Upper lobe of right lung (tissue), 1 donor: Measurements from ENCODE around the gene BCL2L12. TPM values are rescaled to one million over a fixed set of nuclear protein-coding genes. Genes with fewer than 3 reads are reported as not detected.
A peak's percentile ranks its signal among the peaks of the same experiment; 100 is the strongest.

Experiments
- ATAC-seq: fragments of 200-7000 bp; cut with Tn5 transposase; one replicate; pipeline ENCODE4 v1.9.1; 2020; ENCODE audit warnings: mild to moderate bottlenecking, moderate library complexity
- DNase-seq: peaks from one replicate; pipeline ENCODE4 v3.0.0-alpha.2; 2020
- H3K27ac ChIP-seq: fragments of 200-600 bp; one replicate; pipeline ENCODE4 v1.8.0; 2022
- H3K27me3 ChIP-seq: fragments of 200-600 bp; one replicate; pipeline ENCODE4 v1.8.0; 2022; ENCODE audit warnings: mild to moderate bottlenecking
- H3K36me3 ChIP-seq: fragments of 200-600 bp; one replicate; pipeline ENCODE4 v1.8.0; 2022
- H3K4me1 ChIP-seq: fragments of 200-600 bp; one replicate; pipeline ENCODE4 v1.8.0; 2022
- H3K4me3 ChIP-seq: fragments of 200-600 bp; one replicate; pipeline ENCODE4 v1.8.0; 2022; ENCODE audit warnings: mild to moderate bottlenecking
- H3K9me3 ChIP-seq: fragments of 200-600 bp; one replicate; pipeline ENCODE4 v1.8.0; 2022
- intact Hi-C: fragments of 100-400 bp; cut with DNase I; formaldehyde crosslinking; loops from one replicate; pipeline ENCODE4 v1.11.0; 2022
- total RNA-seq: library from RNA; stranded (reverse); fragmentation: NEBNext Ultra II Directional; extraction: Animal tissue kit (Norgen Biotek cat#: 25700); gene quantifications from one replicate; pipeline ENCODE4 v1.2.1, GENCODE V29; 2021
- TF ChIP-seq, protein P1 (sequence below): fragments of 200-600 bp; IDR thresholded peaks from one replicate; pipeline ENCODE4 v1.8.0; 2022; ENCODE audit warnings: antibody characterized with exemption
- donor health status: DM: no; HTN: yes; CAD: no; lungs with severe emphysema.

BCL2L12 gene
- total RNA-seq, 1 donor from 2014 or later, result 15.8 TPM

DNA sequence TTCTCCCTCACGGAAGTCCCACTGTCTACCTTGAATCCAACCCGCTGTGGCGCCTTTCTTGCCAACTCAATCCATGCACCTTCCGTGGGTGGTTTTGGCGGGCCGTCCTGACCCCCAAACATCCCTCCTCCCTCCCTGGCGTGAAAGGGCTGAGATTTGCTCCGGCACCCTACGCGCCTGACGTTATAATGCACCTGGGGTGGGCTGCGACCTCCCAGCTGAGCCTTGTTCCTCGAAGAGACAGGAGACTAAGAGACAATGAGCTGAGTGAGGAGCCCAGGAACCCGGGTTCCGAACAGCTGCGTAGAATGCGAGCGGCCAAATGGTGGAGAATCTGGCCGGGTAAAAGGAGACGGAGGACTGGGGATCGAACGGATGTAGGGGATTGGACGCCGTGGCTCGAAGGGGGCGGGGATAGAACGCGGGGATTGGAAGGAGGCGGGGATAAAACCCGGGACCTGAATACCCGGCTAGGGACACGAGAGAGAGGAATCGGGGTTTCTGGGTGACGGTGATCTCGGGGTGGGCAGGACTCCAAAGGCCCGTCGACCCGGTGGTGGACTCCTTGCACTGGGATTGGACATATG is 25.0 kb downstream of the BCL2L12 start, which contains the start of gene CPT1C:
TSS of gene CPT1C (plus strand) at position 461 of the 587 bp plus-strand sequence. CDS start 1,137 bp downstream, outside the sequence.
- ATAC-seq, result peak; percentile 73
- intact Hi-C loops, result no loop called here
- Histone ChIP-seq H3K4me3 (peak within 1 kb of the TSS; percentile 59), H3K9me3 (no peaks in the 10 kb centered on the region), H3K4me1 (peaks cover 23% of the 10 kb centered on the region), H3K36me3 (peaks cover 7% of the 10 kb centered on the region), H3K27me3 (peaks cover 7% of the 10 kb centered on the region), H3K27ac (peak within 1 kb of the TSS; percentile 65)
- TF ChIP-seq, protein P1, sequence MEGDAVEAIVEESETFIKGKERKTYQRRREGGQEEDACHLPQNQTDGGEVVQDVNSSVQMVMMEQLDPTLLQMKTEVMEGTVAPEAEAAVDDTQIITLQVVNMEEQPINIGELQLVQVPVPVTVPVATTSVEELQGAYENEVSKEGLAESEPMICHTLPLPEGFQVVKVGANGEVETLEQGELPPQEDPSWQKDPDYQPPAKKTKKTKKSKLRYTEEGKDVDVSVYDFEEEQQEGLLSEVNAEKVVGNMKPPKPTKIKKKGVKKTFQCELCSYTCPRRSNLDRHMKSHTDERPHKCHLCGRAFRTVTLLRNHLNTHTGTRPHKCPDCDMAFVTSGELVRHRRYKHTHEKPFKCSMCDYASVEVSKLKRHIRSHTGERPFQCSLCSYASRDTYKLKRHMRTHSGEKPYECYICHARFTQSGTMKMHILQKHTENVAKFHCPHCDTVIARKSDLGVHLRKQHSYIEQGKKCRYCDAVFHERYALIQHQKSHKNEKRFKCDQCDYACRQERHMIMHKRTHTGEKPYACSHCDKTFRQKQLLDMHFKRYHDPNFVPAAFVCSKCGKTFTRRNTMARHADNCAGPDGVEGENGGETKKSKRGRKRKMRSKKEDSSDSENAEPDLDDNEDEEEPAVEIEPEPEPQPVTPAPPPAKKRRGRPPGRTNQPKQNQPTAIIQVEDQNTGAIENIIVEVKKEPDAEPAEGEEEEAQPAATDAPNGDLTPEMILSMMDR, result no peak
- DNase-seq, result peak; percentile 85

DNA sequence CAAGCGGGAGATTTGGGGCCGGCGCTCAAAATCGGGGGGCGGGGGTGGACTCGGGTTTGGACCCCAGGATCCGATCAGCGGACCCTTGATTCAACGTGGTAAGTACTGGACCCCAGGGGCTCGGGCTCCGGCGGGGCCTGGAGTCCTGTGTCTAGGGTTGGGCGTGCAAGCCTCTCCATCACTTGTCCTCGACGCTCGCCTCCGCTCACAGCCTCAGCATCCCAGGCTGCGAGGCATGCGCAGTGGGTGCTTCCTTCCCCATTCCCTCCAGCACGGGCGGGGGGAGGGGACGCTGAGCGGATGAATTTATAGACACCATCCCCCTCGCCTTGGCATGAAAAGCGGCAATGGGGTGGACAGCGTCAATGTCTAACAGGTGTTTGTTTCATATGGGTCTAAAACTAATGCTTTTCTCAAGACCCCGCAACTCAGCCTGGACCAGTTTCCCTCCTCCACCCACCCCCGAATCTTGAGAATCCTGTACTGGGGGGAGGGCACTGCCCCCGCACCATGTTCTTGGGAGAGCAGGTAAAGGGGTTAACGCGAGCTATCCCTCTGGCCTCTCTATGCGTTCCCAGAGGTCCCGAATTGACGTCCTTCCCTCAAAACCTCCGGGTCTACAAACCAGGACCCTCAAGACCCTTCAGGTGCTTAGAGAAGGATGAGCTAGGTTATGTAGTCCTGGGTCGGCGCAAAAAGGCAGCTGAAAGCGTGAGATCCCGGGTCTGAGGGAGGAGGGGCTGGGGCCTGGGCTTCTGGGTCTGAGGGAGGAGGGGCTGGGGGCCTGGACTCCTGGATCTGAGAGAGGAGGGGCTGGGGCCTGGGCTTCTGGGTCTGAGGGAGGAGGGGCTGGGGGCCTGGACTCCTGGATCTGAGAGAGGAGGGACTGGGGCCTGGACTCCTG is 25.8 kb downstream of the BCL2L12 start:
- H3K27ac ChIP-seq, result no peak overlapping the region

DNA sequence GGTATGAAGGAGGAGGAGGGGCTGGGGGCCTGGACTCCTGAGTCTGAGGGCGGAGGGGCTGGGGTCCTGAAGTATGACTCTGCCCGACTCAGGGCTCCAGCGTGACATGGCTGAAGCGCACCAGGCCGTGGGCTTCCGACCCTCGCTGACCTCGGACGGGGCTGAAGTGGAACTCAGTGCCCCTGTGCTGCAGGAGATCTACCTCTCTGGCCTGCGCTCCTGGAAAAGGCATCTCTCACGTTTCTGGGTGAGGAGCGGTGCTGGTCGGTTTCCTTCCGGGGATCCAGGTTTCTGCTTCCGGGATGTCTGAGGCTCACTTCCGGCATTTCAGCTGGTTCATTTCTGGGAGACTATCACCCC is 26.4 kb downstream of the BCL2L12 start:
- DNase-seq, result no peak
- H3K9me3 ChIP-seq, result no peaks in the 10 kb centered on the region
- H3K27me3 ChIP-seq, result peaks cover 7% of the 10 kb centered on the region
- ATAC-seq, result no peak
- no peaks in the 10 kb centered on the region for H3K36me3 ChIP-seq
- H3K4me3 ChIP-seq, result no peak overlapping the region
- H3K27ac ChIP-seq, result no peak overlapping the region
- H3K4me1 ChIP-seq, result peaks cover 23% of the 10 kb centered on the region
- intact Hi-C loops, result no loop called here
- TF ChIP-seq, protein P1, result no peak

More for the DNA sequence above, 25.8 kb downstream of the BCL2L12 start:
- H3K4me1 ChIP-seq, result peaks cover 23% of the 10 kb centered on the region
- intact Hi-C loops, result no loop called here
- TF ChIP-seq, protein P1, result no peak
- peak overlapping the region; percentile 59 for H3K4me3 ChIP-seq
- DNase-seq (no peak), ATAC-seq (peak; percentile 12)
- peaks cover 7% of the 10 kb centered on the region for H3K27me3 ChIP-seq
- H3K36me3 ChIP-seq, result no peaks in the 10 kb centered on the region
- H3K9me3 ChIP-seq, result no peaks in the 10 kb centered on the region

DNA sequence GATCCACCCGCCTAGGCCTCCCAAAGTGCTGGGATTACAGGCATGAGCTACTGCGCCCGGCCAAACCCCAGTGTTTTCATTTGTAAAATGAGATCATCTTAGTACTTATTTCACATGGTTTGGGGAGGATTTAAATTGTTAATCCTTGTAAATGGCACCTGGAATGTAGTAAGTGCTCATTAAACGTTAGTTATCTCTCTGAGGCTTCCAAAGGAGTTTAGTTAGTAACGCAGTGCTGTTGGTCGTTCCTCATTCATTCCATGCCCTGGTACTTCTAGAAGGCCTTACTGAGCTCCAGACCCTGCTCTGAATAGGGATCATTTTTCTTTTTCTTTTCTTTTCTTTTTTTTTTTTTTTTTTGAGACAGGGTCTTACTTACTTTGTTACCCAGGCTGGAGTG is 30.4 kb downstream of the BCL2L12 start:
- H3K9me3 ChIP-seq, result no peaks in the 10 kb centered on the region
- H3K4me1 ChIP-seq, result peaks cover 6% of the 10 kb centered on the region
- H3K4me3 ChIP-seq, result no peak overlapping the region
- H3K36me3 ChIP-seq, result no peaks in the 10 kb centered on the region
- TF ChIP-seq, protein P1, result no peak
- H3K27ac ChIP-seq, result no peak overlapping the region
- ATAC-seq, result no peak
- intact Hi-C loops, result no loop called here
- DNase-seq, result no peak
- H3K27me3 ChIP-seq, result no peaks in the 10 kb centered on the region

DNA sequence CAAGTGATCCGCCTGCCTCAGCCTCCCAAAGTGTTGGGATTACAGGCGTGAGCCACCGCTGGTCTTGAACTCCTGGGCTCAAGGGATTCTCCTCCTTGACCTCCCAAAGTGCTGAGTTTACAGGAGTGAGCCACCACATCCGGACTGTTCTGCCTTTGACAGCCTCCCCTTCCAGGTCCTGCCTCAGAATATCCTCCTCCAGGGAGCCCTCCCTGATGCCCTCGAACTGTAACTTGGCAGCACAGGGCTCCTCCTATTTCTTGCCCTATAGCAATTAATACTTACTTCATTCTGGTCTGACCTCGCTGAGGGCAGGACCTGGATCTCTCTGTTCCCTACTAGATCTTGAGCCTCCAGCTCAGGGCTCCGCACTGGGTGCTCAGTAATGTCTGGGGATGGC is 31.1 kb downstream of the BCL2L12 start:
- no peaks in the 10 kb centered on the region for H3K27me3 ChIP-seq
- ATAC-seq (no peak), DNase-seq (no peak)
- no peak overlapping the region for H3K27ac ChIP-seq
- intact Hi-C loops, result no loop called here
- no peaks in the 10 kb centered on the region for H3K9me3 ChIP-seq
- no peak overlapping the region for H3K4me3 ChIP-seq
- TF ChIP-seq, protein P1, result no peak
- H3K4me1 ChIP-seq, result no peaks in the 10 kb centered on the region
- H3K36me3 ChIP-seq, result no peaks in the 10 kb centered on the region
